H9 (cell line): ENCODE data around the gene ATOX1. TPM values are rescaled to one million over a fixed set of nuclear protein-coding genes. Genes with fewer than 3 reads are reported as not detected.

Source experiments
- DNase-seq: peaks from one replicate; pipeline ENCODE4 v3.0.0-alpha.2; 2017
- H2AFZ ChIP-seq: one replicate; pipeline ENCODE4 v1.6.1; 2013; ENCODE audit warnings: mild to moderate bottlenecking, low read length, control low read depth, moderate library complexity
- H2AK5ac ChIP-seq: 2 replicates; pipeline ENCODE4 v1.6.1; 2013; ENCODE audit warnings: low read length, control low read depth, mixed read lengths; ENCODE audit not compliant: insufficient read length
- H2BK120ac ChIP-seq: one replicate; pipeline ENCODE4 v1.6.1; 2013; ENCODE audit warnings: low read depth, mild to moderate bottlenecking, low read length, control low read depth, inconsistent platforms; ENCODE audit not compliant: poor library complexity, severe bottlenecking
- H2BK12ac ChIP-seq: 2 replicates; pipeline ENCODE4 v1.6.1; 2013; ENCODE audit warnings: low read length, control low read depth, mixed read lengths, low read depth; ENCODE audit not compliant: insufficient read length
- H2BK15ac ChIP-seq: 2 replicates; pipeline ENCODE4 v1.6.1; 2013; ENCODE audit warnings: low read depth, low read length, control low read depth
- H2BK20ac ChIP-seq: one replicate; pipeline ENCODE4 v1.6.1; 2013; ENCODE audit warnings: low read depth, mild to moderate bottlenecking, low read length, control low read depth, inconsistent platforms; ENCODE audit not compliant: poor library complexity, severe bottlenecking
- H2BK5ac ChIP-seq: 2 replicates; pipeline ENCODE4 v1.6.1; 2013; ENCODE audit warnings: low read length, control low read depth, mixed read lengths; ENCODE audit not compliant: insufficient read length
- H3K14ac ChIP-seq: 2 replicates; pipeline ENCODE4 v1.6.1; 2013; ENCODE audit warnings: low read length, control low read depth; ENCODE audit not compliant: insufficient read depth
- H3K18ac ChIP-seq: 2 replicates; pipeline ENCODE4 v1.6.1; 2013; ENCODE audit warnings: low read depth, mild to moderate bottlenecking, mixed read lengths, low read length, control low read depth; ENCODE audit not compliant: insufficient read length
- H3K23ac ChIP-seq: 2 replicates; pipeline ENCODE4 v1.6.1; 2013; ENCODE audit warnings: low read length, control low read depth, mixed read lengths, low read depth; ENCODE audit not compliant: insufficient read length
- H3K23me2 ChIP-seq: 2 replicates; pipeline ENCODE4 v1.6.1; 2013; ENCODE audit warnings: low read depth, mild to moderate bottlenecking, mixed read lengths, low read length, control low read depth; ENCODE audit not compliant: insufficient read length, poor library complexity, severe bottlenecking
- H3K27ac ChIP-seq: 2 replicates; pipeline ENCODE4 v1.5.1; 2013; ENCODE audit warnings: low read length, control low read depth, mixed read lengths, low read depth; ENCODE audit not compliant: insufficient read length
- H3K27me3 ChIP-seq: 2 replicates; pipeline ENCODE4 v1.6.1; 2013; ENCODE audit warnings: low read length, control low read depth, inconsistent platforms; ENCODE audit not compliant: insufficient read depth
- H3K4ac ChIP-seq: 2 replicates; pipeline ENCODE4 v1.6.1; 2013; ENCODE audit warnings: low read depth, mild to moderate bottlenecking, control low read depth, inconsistent platforms, low read length, moderate library complexity
- H3K4me1 ChIP-seq: 2 replicates; pipeline ENCODE4 v1.6.1; 2013; ENCODE audit warnings: low read length, control low read depth, inconsistent platforms; ENCODE audit not compliant: insufficient read depth
- H3K4me2 ChIP-seq: 2 replicates; pipeline ENCODE4 v1.6.1; 2013; ENCODE audit warnings: low read length, control low read depth, mixed read lengths; ENCODE audit not compliant: insufficient read length, insufficient read depth
- H3K56ac ChIP-seq: 2 replicates; pipeline ENCODE4 v1.6.1; 2013; ENCODE audit warnings: low read depth, mild to moderate bottlenecking, mixed read lengths, low read length, control low read depth; ENCODE audit not compliant: insufficient read length
- H3K79me1 ChIP-seq: 2 replicates; pipeline ENCODE4 v1.6.1; 2013; ENCODE audit warnings: low read depth, mild to moderate bottlenecking, moderate library complexity, low read length, control low read depth, inconsistent platforms; ENCODE audit not compliant: insufficient read depth, poor library complexity, severe bottlenecking
- H3K79me2 ChIP-seq: 2 replicates; pipeline ENCODE4 v1.6.1; 2013; ENCODE audit warnings: low read length, control low read depth, inconsistent platforms; ENCODE audit not compliant: insufficient read depth
- H3K9ac ChIP-seq: 2 replicates; pipeline ENCODE4 v1.6.1; 2013; ENCODE audit warnings: low read length, control low read depth, mixed read lengths; ENCODE audit not compliant: insufficient read length; ENCODE audit errors: extremely low read depth
- H3K9me3 ChIP-seq: one replicate; pipeline ENCODE4 v1.6.1; 2013; ENCODE audit warnings: low read depth, low read length, inconsistent platforms; ENCODE audit not compliant: control insufficient read depth
- H3T11ph ChIP-seq: one replicate; pipeline ENCODE4 v1.6.1; 2013; ENCODE audit warnings: mild to moderate bottlenecking, low read length, control low read depth, inconsistent platforms
- H4K20me1 ChIP-seq: one replicate; pipeline ENCODE4 v1.6.1; 2013; ENCODE audit not compliant: control insufficient read depth, insufficient read length, insufficient read depth
- H4K5ac ChIP-seq: 2 replicates; pipeline ENCODE4 v1.6.1; 2013; ENCODE audit warnings: low read depth, mild to moderate bottlenecking, mixed read lengths, low read length, control low read depth; ENCODE audit not compliant: insufficient read length
- H4K8ac ChIP-seq: replicated peaks from 2 replicates; pipeline ENCODE4 v1.6.1; 2013; ENCODE audit warnings: low read length, control low read depth, mixed read lengths, low read depth; ENCODE audit not compliant: insufficient read length
- H4K91ac ChIP-seq: 2 replicates; pipeline ENCODE4 v1.6.1; 2013; ENCODE audit warnings: low read depth, mild to moderate bottlenecking, moderate library complexity, mixed read lengths, low read length, control low read depth; ENCODE audit not compliant: insufficient read length
- H3K27ac Mint-ChIP-seq, 3 experiments: 2 replicates in 2 of 3; 3 replicates in 1 of 3; pipeline ENCODE4 v1.8.0; 2020 to 2021; ENCODE audit warnings: mixed read lengths in 3 of 3, mild to moderate bottlenecking in 1 of 3, moderate library complexity in 1 of 3
- H3K27me3 Mint-ChIP-seq: 2 replicates; pipeline ENCODE4 v1.8.0; 2021; ENCODE audit warnings: low read depth, mild to moderate bottlenecking, moderate library complexity, mixed read lengths
- H3K36me3 Mint-ChIP-seq, 3 experiments: 2 replicates in 2 of 3; 3 replicates in 1 of 3; pipeline ENCODE4 v1.8.0; 2020 to 2021; ENCODE audit warnings: low read depth in 3 of 3, mixed read lengths in 3 of 3; ENCODE audit not compliant: insufficient read depth in 1 of 3
- H3K4me1 Mint-ChIP-seq, 2 experiments: 2 replicates each; pipeline ENCODE4 v1.8.0; 2020; ENCODE audit warnings: mixed read lengths in 2 of 2
- H3K4me3 Mint-ChIP-seq, 2 experiments: 2 replicates in 1 of 2; 3 replicates in 1 of 2; pipeline ENCODE4 v1.8.0; 2020 to 2021; ENCODE audit warnings: mild to moderate bottlenecking in 2 of 2, mixed read lengths in 2 of 2, moderate library complexity in 1 of 2
- H3K9me3 Mint-ChIP-seq, 2 experiments: 2 replicates in 1 of 2; 3 replicates in 1 of 2; pipeline ENCODE4 v1.8.0; 2020; ENCODE audit warnings: mild to moderate bottlenecking in 2 of 2, mixed read lengths in 2 of 2, moderate library complexity in 1 of 2
- WGBS: extraction: QIAGEN DNeasy Blood & Tissue Kit; methylation state at CpG from one replicate; pipeline ENCODE4 v1.1.7; 2013; ENCODE audit warnings: missing lambda C conversion rate, low lambda C conversion rate, mixed read lengths; ENCODE audit not compliant: insufficient read length; ENCODE audit errors: extremely low coverage; 5-methylcytosine and 5-hydroxymethylcytosine counted together
- total RNA-seq: library from RNA; stranded (reverse); gene quantifications from 2 replicates; pipeline ENCODE4 v1.2.1, GENCODE V29; 2021
- TF ChIP-seq, protein P1 (sequence below): fragments of 200-600 bp; sonication (generic); conservative IDR thresholded peaks from 3 replicates; pipeline ENCODE4 v1.8.0; 2021; ENCODE audit warnings: antibody characterized with exemption, mild to moderate bottlenecking

The ATOX1 gene
- total RNA-seq, 1 experiment from 2014 or later, result 75.0 TPM

DNA sequence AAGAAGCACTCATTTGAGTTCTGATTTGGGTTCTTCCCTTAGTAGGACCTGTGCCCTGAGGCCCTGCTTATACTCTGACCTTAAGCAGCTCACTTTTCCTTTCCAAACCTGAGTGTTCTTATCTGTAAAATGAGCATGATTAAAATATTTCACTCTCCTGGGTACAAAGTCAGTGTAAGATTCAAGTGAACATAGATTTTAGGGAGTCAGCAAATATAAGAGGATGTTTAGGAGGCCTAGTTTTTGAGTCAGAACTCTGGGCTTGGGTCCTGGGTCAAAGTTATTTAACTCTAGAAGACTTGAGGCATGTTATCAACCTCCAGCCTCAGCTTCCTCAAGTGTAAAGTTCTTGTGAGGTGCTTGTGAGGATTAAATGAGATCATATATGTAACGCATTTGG is 63.0 kb downstream of the ATOX1 start:
- Mint-ChIP-seq H3K27me3 (peaks cover 5% of the 10 kb centered on the region), H3K27ac (no peak overlapping the region), H3K4me1 (peaks cover 23 to 31% of the 10 kb centered on the region in 2 experiments), H3K4me3 (no peak overlapping the region), H3K9me3 (no peaks in the 10 kb centered on the region), H3K36me3 (no peaks in the 10 kb centered on the region)
- TF ChIP-seq, protein P1, sequence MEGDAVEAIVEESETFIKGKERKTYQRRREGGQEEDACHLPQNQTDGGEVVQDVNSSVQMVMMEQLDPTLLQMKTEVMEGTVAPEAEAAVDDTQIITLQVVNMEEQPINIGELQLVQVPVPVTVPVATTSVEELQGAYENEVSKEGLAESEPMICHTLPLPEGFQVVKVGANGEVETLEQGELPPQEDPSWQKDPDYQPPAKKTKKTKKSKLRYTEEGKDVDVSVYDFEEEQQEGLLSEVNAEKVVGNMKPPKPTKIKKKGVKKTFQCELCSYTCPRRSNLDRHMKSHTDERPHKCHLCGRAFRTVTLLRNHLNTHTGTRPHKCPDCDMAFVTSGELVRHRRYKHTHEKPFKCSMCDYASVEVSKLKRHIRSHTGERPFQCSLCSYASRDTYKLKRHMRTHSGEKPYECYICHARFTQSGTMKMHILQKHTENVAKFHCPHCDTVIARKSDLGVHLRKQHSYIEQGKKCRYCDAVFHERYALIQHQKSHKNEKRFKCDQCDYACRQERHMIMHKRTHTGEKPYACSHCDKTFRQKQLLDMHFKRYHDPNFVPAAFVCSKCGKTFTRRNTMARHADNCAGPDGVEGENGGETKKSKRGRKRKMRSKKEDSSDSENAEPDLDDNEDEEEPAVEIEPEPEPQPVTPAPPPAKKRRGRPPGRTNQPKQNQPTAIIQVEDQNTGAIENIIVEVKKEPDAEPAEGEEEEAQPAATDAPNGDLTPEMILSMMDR, result no peak
- H3K4ac ChIP-seq, result no peak overlapping the region
- H3K9ac ChIP-seq, result no peak overlapping the region
- no peaks in the 10 kb centered on the region for H3K79me1 ChIP-seq
- peaks cover 7% of the 10 kb centered on the region; the same call in 1 of the 2 replicates for H3K4me1 ChIP-seq
- no peak for DNase-seq
- H3K9me3 ChIP-seq, result no peaks in the 10 kb centered on the region
- H4K91ac ChIP-seq, result no peak overlapping the region
- H2BK15ac ChIP-seq, result no peak overlapping the region
- H3K4me2 ChIP-seq, result no peak overlapping the region
- no peak overlapping the region for H2BK120ac ChIP-seq
- no peak overlapping the region for H3K14ac ChIP-seq
- no peak overlapping the region for H4K8ac ChIP-seq
- no peak overlapping the region for H3K27ac ChIP-seq
- no peak overlapping the region for H3K56ac ChIP-seq
- H3T11ph ChIP-seq, result no peak overlapping the region
- no peaks in the 10 kb centered on the region for H4K20me1 ChIP-seq
- no peak overlapping the region for H2AK5ac ChIP-seq
- H3K23me2 ChIP-seq, result no peaks in the 10 kb centered on the region
- H2BK5ac ChIP-seq, result no peak overlapping the region
- H2BK20ac ChIP-seq, result no peak overlapping the region
- no peaks in the 10 kb centered on the region for H3K27me3 ChIP-seq
- H2BK12ac ChIP-seq, result no peak overlapping the region
- no peaks in the 10 kb centered on the region for H3K79me2 ChIP-seq
- no peak overlapping the region for H3K18ac ChIP-seq
- no peak overlapping the region for H4K5ac ChIP-seq
- no peak overlapping the region for H2AFZ ChIP-seq
- no peak overlapping the region for H3K23ac ChIP-seq
- WGBS, result no CpG with 5 or more reads among the region's 1 CpG
